Mammary epithelial cell (primary cell): ENCODE results near the gene CTSD.

Experiments
- CTCF ChIP-seq, 2 donors: IDR thresholded peaks in 1 of 2; conservative IDR thresholded peaks in 1 of 2; 2 replicates each; pipeline ENCODE4 v1.5.1; 2011 to 2012; ENCODE audit warnings: inconsistent platforms in 2 of 2, low read length in 2 of 2, mild to moderate bottlenecking in 2 of 2, control low read depth in 1 of 2, low read depth in 1 of 2; ENCODE audit not compliant: insufficient read depth in 1 of 2; ENCODE audit errors: extremely low read depth in 1 of 2
- EZH2 ChIP-seq: IDR thresholded peaks from 2 replicates; pipeline ENCODE4 v1.6.1; 2012; ENCODE audit warnings: low read length, inconsistent platforms, borderline replicate concordance

- no peak for TF ChIP-seq CTCF (conservative IDR thresholded peaks at IDR 0.05 in 1 of 2, IDR thresholded peaks at IDR 0.05 in 1 of 2; ENCODE audit: extremely low read depth in 1 of 2, insufficient read depth in 1 of 2, low read depth in 1 of 2, low read length in 2 of 2)
- TF ChIP-seq EZH2, result no peak
These were observed 56.0 kb downstream of the CTSD start for GRCh38 chr11:1707751-1708150.
